Measurements from ENCODE around the gene TIGD1.

TIGD1 gene

GRCh38 chr2:232569541-232569940 is 19.2 kb upstream of the TIGD1 start:
- no peak for DNase-seq

- DNase-seq, result no peak
These were observed 17.8 kb upstream of the TIGD1 start for GRCh38 chr2:232568161-232568560.

DNA sequence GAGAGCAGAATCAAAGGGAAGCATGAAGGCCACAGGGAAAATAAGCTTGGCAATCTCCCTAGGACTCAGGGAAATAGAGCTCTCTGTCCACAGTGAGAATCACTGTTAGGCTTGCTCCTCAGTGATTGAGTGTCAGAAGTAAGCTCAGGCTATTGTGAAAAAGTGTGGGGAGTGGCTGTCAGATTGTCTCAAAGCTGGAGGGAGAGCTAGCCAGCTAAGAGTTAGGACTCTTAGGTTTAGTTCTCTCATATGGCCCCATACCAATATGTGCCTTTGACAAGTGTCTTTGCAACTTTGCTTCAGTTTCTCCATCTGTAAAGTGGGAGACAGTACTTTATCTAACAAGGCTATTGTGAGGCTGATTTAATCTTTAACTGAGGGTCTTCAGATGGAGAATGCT is 17.4 kb upstream of the TIGD1 start:
- no peak for DNase-seq

DNA sequence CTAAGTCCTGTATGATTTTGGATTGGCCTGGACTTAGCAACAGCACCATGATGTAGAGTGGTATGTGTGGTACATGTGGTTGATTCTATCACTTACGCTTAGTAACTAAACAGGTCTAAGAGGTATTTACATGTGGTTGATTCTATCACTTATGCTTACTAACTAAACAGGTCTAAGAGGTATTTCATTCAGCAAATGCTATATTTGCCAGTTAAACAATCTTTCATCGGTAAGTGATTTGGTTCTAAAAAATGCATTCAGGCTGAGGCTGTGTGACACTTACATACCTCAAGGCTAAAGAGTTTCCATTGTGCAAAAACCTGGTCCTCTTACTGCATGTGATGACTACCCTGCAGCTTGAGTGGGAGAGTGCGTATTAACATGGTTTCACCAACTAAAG is 13.2 kb upstream of the TIGD1 start:
- no peak for DNase-seq

DNA sequence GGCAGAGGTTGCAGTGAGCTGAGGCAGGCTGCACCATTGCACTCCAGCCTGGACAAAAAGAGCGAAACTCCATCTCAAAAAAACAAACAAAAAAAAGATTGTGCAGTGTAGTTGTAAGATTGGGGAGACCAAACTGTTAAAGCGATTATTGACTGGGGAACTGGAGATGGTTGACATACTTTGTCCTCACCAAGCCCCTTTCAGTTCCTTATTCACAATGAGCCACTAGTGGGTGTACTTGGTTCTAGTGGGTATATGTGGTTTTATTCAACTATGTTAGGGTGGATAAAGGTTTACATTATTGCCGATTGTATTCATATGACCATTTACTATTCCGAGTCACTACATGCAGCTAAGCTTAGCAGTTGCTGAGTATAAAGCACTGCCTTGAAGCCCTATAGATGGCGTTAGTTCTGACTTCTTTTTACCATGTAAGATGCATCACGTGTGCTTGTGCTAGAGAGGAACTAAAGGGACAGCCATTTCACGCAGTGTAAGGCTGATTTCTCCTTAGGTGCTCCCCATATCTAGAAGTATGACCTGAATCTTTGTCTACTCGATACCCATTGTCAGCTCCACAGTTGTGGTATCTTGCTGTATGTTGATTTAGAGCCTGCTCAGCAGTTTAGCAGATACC is 12.3 kb upstream of the TIGD1 start:
- no peak for DNase-seq

DNA sequence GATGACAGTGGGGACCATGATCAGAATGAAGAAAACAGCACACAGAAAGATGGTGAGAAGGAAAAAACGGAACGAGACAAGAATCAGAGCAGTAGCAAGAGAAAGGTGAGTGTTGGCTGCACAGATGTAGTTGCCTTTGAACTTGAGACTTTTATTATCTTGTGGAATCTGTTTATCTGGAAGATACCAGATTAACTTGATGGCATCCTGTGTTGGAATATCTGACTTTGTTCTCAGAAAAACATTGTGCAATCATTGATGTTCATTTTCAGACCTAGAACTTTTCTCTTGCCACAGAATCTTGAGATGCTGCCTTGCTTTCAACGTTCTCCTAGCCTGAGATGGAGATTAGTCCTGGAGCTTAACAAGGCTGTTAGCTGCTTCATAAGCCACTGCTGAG is 6.1 kb upstream of the TIGD1 start:
- no peak for DNase-seq

DNA sequence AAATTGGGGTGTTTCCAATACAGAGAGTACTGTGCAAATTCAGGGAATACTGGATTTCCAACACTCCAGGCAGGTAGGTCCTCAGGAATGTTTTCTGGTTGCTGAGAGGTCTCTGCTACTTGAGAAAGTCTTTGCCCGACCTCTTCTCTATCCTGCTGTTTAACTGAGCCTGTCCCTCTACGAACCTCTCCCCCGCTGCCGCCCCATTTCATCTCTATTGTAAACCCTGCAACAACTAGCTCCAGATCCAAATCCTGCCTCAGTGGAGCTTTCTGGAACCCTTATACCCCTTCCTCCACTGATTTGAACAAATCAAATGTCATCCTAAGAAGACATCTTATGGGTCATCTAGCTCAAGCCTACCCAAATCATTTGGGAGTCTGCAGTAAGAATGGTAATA is 1.4 kb upstream of the TIGD1 start:
- DNase-seq, result no peak

GRCh38 chr2:232551250-232551638 is 887 bp upstream of the TIGD1 start:
- no peak for DNase-seq

- no peak for DNase-seq
These were observed 553 bp downstream of the TIGD1 start for GRCh38 chr2:232549655-232550353.

DNA sequence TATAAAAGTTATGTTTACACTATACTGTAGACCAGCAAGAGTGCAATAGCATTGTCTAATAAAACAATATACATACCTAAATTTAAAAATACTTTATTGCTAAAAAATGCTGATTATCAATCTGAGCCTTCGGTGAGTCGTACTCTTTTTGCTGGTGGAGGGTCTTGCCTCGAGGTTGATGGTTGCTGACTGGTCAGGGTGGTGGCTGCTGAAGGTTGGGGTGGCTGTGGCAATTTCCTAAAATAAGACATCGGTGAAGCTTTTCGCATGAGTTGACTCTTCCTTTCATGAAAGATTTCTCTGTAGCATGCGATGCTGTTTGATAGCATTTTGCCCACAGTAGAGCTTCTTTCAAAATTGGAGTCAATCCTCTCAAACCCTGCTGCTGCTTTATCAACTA is 2.4 kb downstream of the TIGD1 start:
- no peak for DNase-seq

- DNase-seq, result no peak
These were observed 4.6 kb downstream of the TIGD1 start for GRCh38 chr2:232545511-232546375.

- no peak for DNase-seq
These were observed 5.7 kb downstream of the TIGD1 start for GRCh38 chr2:232544674-232545073.

DNA sequence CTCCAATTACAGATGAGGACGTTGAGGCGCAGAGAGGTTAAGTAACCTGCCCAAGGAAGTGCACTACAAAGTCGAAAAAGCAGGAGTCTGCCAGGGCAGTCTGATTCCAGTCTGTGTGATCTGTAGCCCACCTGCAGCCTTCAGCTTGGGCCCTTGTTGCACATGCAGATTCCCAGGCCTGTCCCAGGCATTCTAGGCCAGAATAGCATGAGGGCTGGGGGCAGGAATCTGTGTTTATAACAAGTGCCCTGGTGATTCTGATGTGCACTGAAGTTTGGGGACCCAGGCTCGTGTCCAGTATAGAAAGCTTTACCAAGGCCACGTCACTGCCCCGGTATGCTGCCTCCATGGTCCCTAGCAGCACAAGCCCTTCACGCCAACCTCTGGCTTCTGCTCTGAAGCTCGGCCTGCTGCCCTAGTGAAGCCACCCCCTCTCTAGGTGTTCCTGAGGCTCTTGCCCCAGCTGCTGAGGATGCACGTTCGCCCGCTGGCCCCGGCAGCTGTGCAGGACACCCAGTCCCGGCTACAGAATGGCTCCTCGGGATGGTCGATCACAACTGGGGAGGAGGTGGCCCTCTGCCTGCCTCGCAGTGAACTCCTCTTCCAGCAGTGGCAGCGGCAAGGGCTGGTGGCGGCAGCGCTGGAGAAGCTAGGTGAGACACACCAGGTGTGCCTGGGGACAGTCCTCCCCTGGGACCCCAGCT is 6.3 kb downstream of the TIGD1 start:
- no peak for DNase-seq

DNA sequence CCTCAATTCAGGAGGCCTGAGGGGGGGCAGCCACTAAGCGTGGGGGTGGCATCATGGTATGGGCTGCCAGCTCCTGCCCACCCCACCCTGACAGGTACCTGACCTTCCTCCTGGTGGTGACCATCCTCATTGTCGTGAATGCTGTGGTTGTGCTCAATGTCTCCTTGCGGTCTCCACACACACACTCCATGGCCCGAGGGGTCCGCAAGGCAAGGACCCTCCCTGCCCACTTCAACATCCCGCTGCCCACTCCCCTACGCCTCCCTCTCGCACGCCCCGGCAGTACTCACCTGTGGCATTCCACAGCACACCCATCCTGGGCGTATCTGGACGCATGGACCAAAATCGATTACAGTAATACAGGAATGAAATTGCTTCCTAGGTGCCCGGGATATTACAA is 6.9 kb downstream of the TIGD1 start:
- no peak for DNase-seq

GRCh38 chr2:232542715-232543467 is 7.5 kb downstream of the TIGD1 start:
- DNase-seq, result no peak

- no peak for DNase-seq
These were observed 8.2 kb downstream of the TIGD1 start for GRCh38 chr2:232541961-232542714.

DNA sequence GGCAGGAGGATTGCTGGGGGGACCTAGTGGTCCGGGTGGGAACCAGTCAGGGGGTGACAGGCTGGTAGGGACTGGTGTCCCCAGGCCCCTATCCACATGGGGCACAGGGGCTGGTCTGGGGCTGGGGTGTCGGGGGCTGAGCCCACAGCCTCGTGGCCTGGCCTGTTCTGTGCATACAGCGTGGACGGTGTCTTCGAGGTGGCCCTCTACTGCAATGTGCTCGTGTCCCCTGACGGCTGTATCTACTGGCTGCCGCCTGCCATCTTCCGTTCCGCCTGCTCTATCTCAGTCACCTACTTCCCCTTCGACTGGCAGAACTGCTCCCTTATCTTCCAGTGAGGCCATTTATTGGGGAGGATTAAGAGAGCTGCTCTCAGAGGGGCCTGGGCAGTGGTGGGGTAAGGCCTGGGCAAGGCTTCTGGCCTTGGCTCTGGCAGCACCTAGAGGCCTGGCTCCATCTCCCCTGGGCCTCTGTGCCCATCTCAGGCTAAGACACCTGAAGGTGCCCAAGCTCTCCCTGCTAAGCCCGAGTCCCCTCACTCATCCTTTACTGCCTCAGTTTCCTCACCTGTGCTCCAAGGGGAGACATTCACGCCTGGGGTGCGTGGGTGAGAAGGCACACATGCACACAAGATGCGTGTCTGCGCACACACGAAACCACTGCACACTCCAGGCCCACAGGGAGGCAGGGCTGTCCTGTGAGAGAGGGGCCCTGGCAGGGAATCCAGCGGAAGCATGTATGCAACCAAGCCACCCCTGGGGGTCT is 9.0 kb downstream of the TIGD1 start:
- DNase-seq, result no peak

DNA sequence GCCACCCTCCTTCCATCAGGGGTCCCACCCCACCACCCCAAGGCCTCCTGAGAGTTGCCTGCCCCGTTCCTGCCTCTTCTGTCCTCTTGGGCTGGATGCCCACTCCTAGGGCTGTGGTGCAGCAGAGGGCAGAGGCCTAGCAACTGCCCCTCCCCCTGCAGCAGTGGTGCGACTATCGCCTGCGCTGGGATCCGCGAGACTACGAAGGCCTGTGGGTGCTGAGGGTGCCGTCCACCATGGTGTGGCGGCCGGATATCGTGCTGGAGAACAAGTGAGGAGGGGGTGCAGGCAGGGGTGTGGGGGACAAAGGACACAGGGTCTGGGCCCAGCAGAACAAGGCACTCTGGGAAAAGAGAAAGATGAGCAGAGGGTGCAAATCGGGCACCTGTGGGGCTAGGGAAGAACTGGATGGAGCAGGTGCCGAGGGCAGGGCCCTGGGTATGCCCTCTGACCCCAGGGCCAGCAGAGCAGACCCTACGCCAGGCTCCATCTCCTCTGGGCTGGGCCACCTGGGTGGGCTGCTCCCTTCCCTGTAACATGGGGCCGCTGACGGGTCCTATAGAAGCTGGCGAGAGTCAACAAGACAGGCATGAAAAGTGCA is 9.8 kb downstream of the TIGD1 start:
- no peak for DNase-seq

DNA sequence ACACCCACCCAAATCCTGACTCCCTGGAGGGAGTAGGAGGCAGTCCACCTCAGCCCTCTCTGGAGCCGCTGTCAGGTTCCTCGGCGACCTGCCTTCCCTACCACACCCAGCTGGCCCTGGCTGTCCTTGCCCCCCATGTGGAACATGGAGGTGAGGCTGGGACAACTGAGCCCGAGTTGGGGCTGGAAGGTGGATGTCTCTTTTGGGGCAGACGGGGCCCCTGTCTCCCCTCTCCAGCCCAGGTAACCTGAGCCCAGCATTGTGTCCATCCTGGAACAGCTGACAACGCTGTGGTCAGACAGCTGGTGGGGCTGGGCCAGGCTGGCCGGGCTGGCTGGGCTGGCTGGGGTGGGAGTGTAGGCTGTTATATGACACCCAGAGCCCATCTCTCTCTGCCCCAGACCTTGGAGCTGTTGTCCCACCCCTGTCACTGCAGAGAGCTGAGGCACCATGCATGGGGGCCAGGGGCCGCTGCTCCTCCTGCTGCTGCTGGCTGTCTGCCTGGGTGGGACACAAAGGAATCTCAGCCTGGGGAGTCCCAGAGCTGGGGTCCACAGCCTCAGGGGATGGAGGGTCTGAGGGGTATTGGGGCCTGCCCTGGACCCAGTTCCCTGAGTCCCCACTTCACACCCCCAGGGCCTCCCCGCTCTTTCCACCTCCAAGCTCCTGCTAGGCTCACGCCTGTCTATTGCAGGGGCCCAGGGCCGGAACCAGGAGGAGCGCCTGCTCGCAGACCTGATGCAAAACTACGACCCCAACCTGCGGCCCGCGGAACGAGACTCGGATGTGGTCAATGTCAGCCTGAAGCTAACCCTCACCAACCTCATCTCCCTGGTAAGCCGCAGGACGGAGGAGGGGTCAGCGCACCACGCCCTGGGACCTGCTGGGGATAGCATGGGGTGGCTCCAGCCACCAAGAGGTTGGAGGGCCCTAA is 10.8 kb downstream of the TIGD1 start, which contains the start of gene CHRNG:
TSS of gene CHRNG (plus strand) at position 395 of the 934 bp plus-strand sequence. CDS start at position 451, 56 bp downstream.
- no peak for DNase-seq
